Measurements from ENCODE around the gene MNX1. TPM values are rescaled to one million over a fixed set of nuclear protein-coding genes. Genes with fewer than 3 reads are reported as not detected.

The MNX1 gene
- total and polyA plus RNA-seq, 9 donors: not detected

- intact Hi-C loops (cut with DNase I): no loop called here
- no peaks in the 10 kb centered on the region for H3K9me3 ChIP-seq
- no peak overlapping the region for H3K4me3 ChIP-seq
- no peaks in the 10 kb centered on the region for H3K36me3 ChIP-seq
- WGBS, 3 donors: 76 to 84% (median 79%) methylated on average over 6 of the region's 6 CpGs
- no peak overlapping the region for H3K27ac ChIP-seq
- no peak for TF ChIP-seq CTCF (IDR thresholded peaks at IDR 0.05)
- no peak for TF ChIP-seq POLR2A (IDR thresholded peaks at IDR 0.05)
- TF ChIP-seq EP300 (IDR thresholded peaks at IDR 0.05): no peak
- DNase-seq: no peak
- H3K27me3 ChIP-seq: no peaks in the 10 kb centered on the region
- no peaks in the 10 kb centered on the region for H3K4me1 ChIP-seq (ENCODE audit: insufficient read depth)
These were observed 36.7 kb upstream of the MNX1 start for GRCh38 chr7:157047148-157047547.

- DNase-seq: no peak
- H3K36me3 ChIP-seq: no peaks in the 10 kb centered on the region
- H3K4me3 ChIP-seq: no peak overlapping the region
- H3K27me3 ChIP-seq: no peaks in the 10 kb centered on the region
- H3K9me3 ChIP-seq: no peaks in the 10 kb centered on the region
- H3K27ac ChIP-seq: no peak overlapping the region
- no peaks in the 10 kb centered on the region for H3K4me1 ChIP-seq (ENCODE audit: insufficient read depth)
- TF ChIP-seq CTCF (IDR thresholded peaks at IDR 0.05) (no peak), EP300 (IDR thresholded peaks at IDR 0.05) (no peak), POLR2A (IDR thresholded peaks at IDR 0.05) (no peak)
- WGBS, 3 donors: 56 to 75% (median 65%) methylated on average over 1 of the region's 1 CpG
- intact Hi-C loops (cut with DNase I): no loop called here
These were observed 36.2 kb upstream of the MNX1 start for GRCh38 chr7:157046681-157047080.

GRCh38 chr7:157044943-157045660 lies 34.6 kb upstream of the MNX1 start:
- DNase-seq: no peak
- no peaks in the 10 kb centered on the region for H3K27me3 ChIP-seq
- H3K4me1 ChIP-seq (ENCODE audit: insufficient read depth): no peaks in the 10 kb centered on the region
- no peaks in the 10 kb centered on the region for H3K9me3 ChIP-seq
- no peak overlapping the region for H3K4me3 ChIP-seq
- no peak overlapping the region for H3K27ac ChIP-seq
- no peaks in the 10 kb centered on the region for H3K36me3 ChIP-seq
- intact Hi-C loops (cut with DNase I): no loop called here
- TF ChIP-seq EP300 (IDR thresholded peaks at IDR 0.05) (no peak), CTCF (IDR thresholded peaks at IDR 0.05) (no peak), POLR2A (IDR thresholded peaks at IDR 0.05) (no peak)
- WGBS, 3 donors: 50 to 55% (median 53%) methylated on average over 30 of the region's 30 CpGs

GRCh38 chr7:157044147-157044687 lies 33.8 kb upstream of the MNX1 start:
- H3K27me3 ChIP-seq: no peaks in the 10 kb centered on the region
- H3K4me1 ChIP-seq (ENCODE audit: insufficient read depth): no peaks in the 10 kb centered on the region
- H3K27ac ChIP-seq: no peak overlapping the region
- H3K4me3 ChIP-seq: no peak overlapping the region
- H3K36me3 ChIP-seq: no peaks in the 10 kb centered on the region
- TF ChIP-seq CTCF (IDR thresholded peaks at IDR 0.05): no peak
- no peak for TF ChIP-seq EP300 (IDR thresholded peaks at IDR 0.05)
- no peak for TF ChIP-seq POLR2A (IDR thresholded peaks at IDR 0.05)
- intact Hi-C loops (cut with DNase I): no loop called here
- DNase-seq: no peak
- 77 to 78% (median 78%) methylated on average over 17 of the region's 17 CpGs for WGBS, 3 donors
- H3K9me3 ChIP-seq: no peaks in the 10 kb centered on the region
